Spleen (tissue), 11 donors: ENCODE measurements around the gene OS9. TPM values are rescaled to one million over a fixed set of nuclear protein-coding genes. Genes with fewer than 3 reads are reported as not detected.

Source experiments
- DNase-seq: peaks from one replicate; pipeline ENCODE4 v3.0.0-alpha.2; 2020
- H3K27ac ChIP-seq, 8 donors: fragments of 200-600 bp; sonication (generic) in 7 of 8; 1 replicate in 4 of 8; 2 replicates in 4 of 8; pipeline versions ENCODE4 v1.5.0 to v1.8.0; 2016 to 2021; ENCODE audit warnings: inconsistent platforms in 4 of 8, mild to moderate bottlenecking in 4 of 8, moderate library complexity in 1 of 8
- H3K27me3 ChIP-seq, 7 donors: fragments of 200-600 bp; sonication (generic) in 6 of 7; replicated peaks in 1 of 7; 1 replicate in 4 of 7; 2 replicates in 3 of 7; pipeline versions ENCODE4 v1.5.0 to v1.8.0; 2016 to 2021; ENCODE audit warnings: inconsistent platforms in 3 of 7, mild to moderate bottlenecking in 1 of 7
- H3K36me3 ChIP-seq, 6 donors: fragments of 200-600 bp; sonication (generic) in 5 of 6; 1 replicate in 4 of 6; 2 replicates in 2 of 6; pipeline versions ENCODE4 v1.5.0 to v1.8.0; 2016 to 2021; ENCODE audit warnings: inconsistent platforms in 2 of 6
- H3K4me1 ChIP-seq, 6 donors: fragments of 200-600 bp; sonication (generic) in 5 of 6; 1 replicate in 3 of 6; 2 replicates in 3 of 6; pipeline versions ENCODE4 v1.5.0 to v1.8.0; 2016 to 2021; ENCODE audit warnings: inconsistent platforms in 3 of 6
- H3K4me3 ChIP-seq, 8 donors: fragments of 200-600 bp; sonication (generic) in 7 of 8; 1 replicate in 4 of 8; 2 replicates in 4 of 8; pipeline versions ENCODE4 v1.5.0 to v1.8.0; 2016 to 2021; ENCODE audit warnings: inconsistent platforms in 4 of 8, mild to moderate bottlenecking in 4 of 8, moderate library complexity in 2 of 8
- H3K9me3 ChIP-seq, 8 donors: fragments of 200-600 bp; sonication (generic) in 7 of 8; 1 replicate in 4 of 8; 2 replicates in 4 of 8; pipeline versions ENCODE4 v1.5.0 to v1.8.0; 2016 to 2021; ENCODE audit warnings: inconsistent platforms in 4 of 8
- POLR2A ChIP-seq, 3 donors: fragments of 450-650 bp; IDR thresholded peaks; one replicate each; pipeline ENCODE4 v1.5.1; 2017; ENCODE audit warnings: antibody characterized with exemption in 3 of 3, mild to moderate bottlenecking in 1 of 3
- POLR2AphosphoS5 ChIP-seq, 3 donors: sonication (generic); formaldehyde crosslinking; IDR thresholded peaks; one replicate each; pipeline ENCODE4 v1.5.1; 2017; ENCODE audit warnings: antibody characterized with exemption in 3 of 3
- WGBS, 5 donors: extraction: QIAGEN DNeasy Blood & Tissue Kit in 3 of 5; methylation state at CpG; one replicate each; pipeline versions ENCODE4 v1.1.5 to v1.1.7; 2013 to 2018; 5-methylcytosine and 5-hydroxymethylcytosine counted together
- intact Hi-C: fragments of 100-400 bp; cut with DNase I; formaldehyde crosslinking; loops from one replicate; pipeline ENCODE4 v1.15.0; 2023; ENCODE audit warnings: low total_unique reads
- polyA plus RNA-seq, 3 donors: library from polyadenylated mRNA; stranded (reverse); fragments of 200-250 nt; gene quantifications; one replicate each; pipeline ENCODE4 v1.2.1, GENCODE V29; 2013
- total RNA-seq, 7 donors: library from RNA; depleted of rRNA in 3 of 7; stranded (reverse); fragments of >200 nt in 3 of 7; fragmentation: NEBNext Ultra II Directional in 4 of 7; extraction: Animal tissue kit (Norgen Biotek cat#: 25700) in 4 of 7; gene quantifications; one replicate each; pipeline versions ENCODE4 v1.1.0 to v1.2.1, GENCODE V29; 2016 to 2021
- TF ChIP-seq, protein P1 (sequence below), 11 experiments: fragments of 200-600 bp in 7 of 11; fragments of 450-650 bp in 4 of 11; sonication (generic) in 4 of 11; IDR thresholded peaks in 8 of 11; conservative IDR thresholded peaks in 3 of 11; 1 replicate in 7 of 11; 2 replicates in 4 of 11; pipeline versions ENCODE4 v1.4.0 to v1.8.0; 2016 to 2021; ENCODE audit warnings: antibody characterized with exemption in 11 of 11, inconsistent platforms in 4 of 11, mild to moderate bottlenecking in 1 of 11
- donor health status: healthy with polysubstance abuse.
- donor health status: DM: no; HTN: no; CAD: no; lungs with moderate emphysema.
- donor health status: DM: no; HTN: no; CAD: no.
- donor health status: Bipolar disorder and iron deficiency.
- donor health status: healthy.
- donor health status: DM: no; HTN: no; CAD: no.
- donor health status: DM: yes; HTN: yes; CAD: no.

OS9 gene
- total and polyA plus RNA-seq, 10 donors, result 94.9 to 323 (median 253) TPM

DNA sequence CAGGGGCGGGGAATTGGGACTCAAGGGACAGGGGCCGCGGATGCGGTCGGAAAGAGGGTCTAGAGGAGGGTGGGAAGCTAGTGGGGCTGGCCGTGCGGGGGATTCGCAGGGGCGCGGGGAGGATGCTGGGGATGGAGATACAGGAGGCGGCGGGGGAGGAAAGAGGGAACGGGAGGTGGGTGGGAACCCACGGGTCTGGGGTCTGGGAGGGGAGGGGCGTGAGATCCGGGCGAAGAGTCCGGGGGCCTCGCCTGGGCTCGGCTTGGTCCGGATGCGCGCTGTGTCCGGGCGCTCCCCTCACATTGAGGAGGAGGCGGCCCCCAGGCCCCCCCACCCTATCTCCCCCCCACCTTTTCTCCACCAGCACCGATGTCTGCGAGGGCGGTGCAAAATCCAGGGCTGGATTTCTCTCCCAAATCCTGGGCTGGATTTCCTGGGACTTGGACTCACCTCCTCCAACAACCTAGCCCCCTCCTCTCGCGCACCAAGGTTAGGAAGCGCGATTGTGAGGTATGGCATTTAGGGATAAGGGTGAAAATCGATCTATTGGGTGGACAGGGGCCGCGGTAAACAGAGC, 44.8 kb downstream of the OS9 start, which contains the start of gene AGAP2:
TSS of gene AGAP2 (minus strand) at position 82 of the 577 bp plus-strand sequence. CDS start 496 bp downstream, outside the sequence.
- WGBS, 5 donors, result 46 to 68% (median 53%) methylated on average over 30 to 36 of the region's 36 CpGs
- H3K4me3 ChIP-seq, result peak within 1 kb of the TSS in 5 of 8 donors; percentile 12 to 53 (median 21)
- H3K27me3 ChIP-seq, result peaks cover 0 to 59% (median 22%) of the 10 kb centered on the region in 7 donors
- peak; percentile 73 for DNase-seq
- H3K36me3 ChIP-seq, result peaks cover 0 to 65% (median 21%) of the 10 kb centered on the region in 6 donors
- intact Hi-C loops, result no loop called here
- peak within 1 kb of the TSS in 1 of 8 donors; percentile 90 for H3K27ac ChIP-seq
- no peaks in the 10 kb centered on the region for H3K9me3 ChIP-seq
- H3K4me1 ChIP-seq, result peaks cover 17 to 88% (median 62%) of the 10 kb centered on the region in 6 donors
- TF ChIP-seq POLR2A (IDR thresholded peaks at IDR 0.05) (no peak), POLR2AphosphoS5 (IDR thresholded peaks at IDR 0.05) (no peak)
- TF ChIP-seq, protein P1, sequence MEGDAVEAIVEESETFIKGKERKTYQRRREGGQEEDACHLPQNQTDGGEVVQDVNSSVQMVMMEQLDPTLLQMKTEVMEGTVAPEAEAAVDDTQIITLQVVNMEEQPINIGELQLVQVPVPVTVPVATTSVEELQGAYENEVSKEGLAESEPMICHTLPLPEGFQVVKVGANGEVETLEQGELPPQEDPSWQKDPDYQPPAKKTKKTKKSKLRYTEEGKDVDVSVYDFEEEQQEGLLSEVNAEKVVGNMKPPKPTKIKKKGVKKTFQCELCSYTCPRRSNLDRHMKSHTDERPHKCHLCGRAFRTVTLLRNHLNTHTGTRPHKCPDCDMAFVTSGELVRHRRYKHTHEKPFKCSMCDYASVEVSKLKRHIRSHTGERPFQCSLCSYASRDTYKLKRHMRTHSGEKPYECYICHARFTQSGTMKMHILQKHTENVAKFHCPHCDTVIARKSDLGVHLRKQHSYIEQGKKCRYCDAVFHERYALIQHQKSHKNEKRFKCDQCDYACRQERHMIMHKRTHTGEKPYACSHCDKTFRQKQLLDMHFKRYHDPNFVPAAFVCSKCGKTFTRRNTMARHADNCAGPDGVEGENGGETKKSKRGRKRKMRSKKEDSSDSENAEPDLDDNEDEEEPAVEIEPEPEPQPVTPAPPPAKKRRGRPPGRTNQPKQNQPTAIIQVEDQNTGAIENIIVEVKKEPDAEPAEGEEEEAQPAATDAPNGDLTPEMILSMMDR (IDR thresholded peaks at IDR 0.05 in 8 of 11, conservative IDR thresholded peaks at IDR 0.05 in 3 of 11), result no peak

DNA sequence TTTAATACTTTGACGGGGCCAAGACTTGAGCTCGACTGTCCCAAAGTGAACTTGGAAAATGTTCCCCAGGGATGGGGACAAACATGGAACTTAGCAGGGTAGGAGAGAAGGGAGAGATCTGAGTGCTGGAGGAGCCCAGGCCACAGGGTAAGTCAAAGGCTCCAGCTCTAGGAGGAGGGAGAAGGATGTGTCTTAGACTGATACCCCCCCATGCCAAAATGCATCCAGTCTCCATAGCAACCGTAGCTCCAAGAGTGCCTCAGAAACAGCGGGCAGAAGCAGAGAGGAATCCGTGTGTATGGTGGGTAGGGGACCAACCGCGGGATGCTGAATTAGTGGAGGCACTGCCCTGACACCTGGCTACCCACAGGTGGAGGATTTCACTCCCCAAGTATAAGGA, 45.5 kb downstream of the OS9 start:
- peak overlapping the region in 1 of 8 donors; percentile 76 for H3K4me3 ChIP-seq
- DNase-seq, result peak; percentile 51
- no peaks in the 10 kb centered on the region for H3K9me3 ChIP-seq
- intact Hi-C loops, result no loop called here
- H3K4me1 ChIP-seq, result peaks cover 22 to 94% (median 69%) of the 10 kb centered on the region in 6 donors
- TF ChIP-seq POLR2A (IDR thresholded peaks at IDR 0.05), result no peak
- no peak for TF ChIP-seq POLR2AphosphoS5 (IDR thresholded peaks at IDR 0.05)
- TF ChIP-seq, protein P1 (IDR thresholded peaks at IDR 0.05 in 8 of 11, conservative IDR thresholded peaks at IDR 0.05 in 3 of 11), result no peak
- WGBS, 5 donors, result 59 to 83% (median 77%) methylated on average over 7 of the region's 7 CpGs
- peaks cover 0 to 53% (median 22%) of the 10 kb centered on the region in 7 donors for H3K27me3 ChIP-seq
- H3K36me3 ChIP-seq, result peaks cover 0 to 59% (median 16%) of the 10 kb centered on the region in 6 donors
- H3K27ac ChIP-seq, result peak overlapping the region in 1 of 8 donors; percentile 90

GRCh38 chr12:57739914-57740538, 46.1 kb downstream of the OS9 start:
- Histone ChIP-seq H3K36me3 (peaks cover 0 to 52% (median 14%) of the 10 kb centered on the region in 6 donors), H3K4me1 (peaks cover 22 to 96% (median 70%) of the 10 kb centered on the region in 6 donors), H3K9me3 (no peaks in the 10 kb centered on the region), H3K4me3 (peak overlapping the region in 2 of 8 donors; percentile 54 to 76), H3K27me3 (peaks cover 0 to 51% (median 22%) of the 10 kb centered on the region in 7 donors), H3K27ac (peak overlapping the region in 3 of 8 donors; percentile 85 to 90 (median 90))
- 68 to 82% (median 75%) methylated on average over 5 to 10 of the region's 10 CpGs for WGBS, 5 donors
- intact Hi-C loops, result no loop called here
- DNase-seq, result peak; percentile 63
- TF ChIP-seq, protein P1 (IDR thresholded peaks at IDR 0.05 in 8 of 11, conservative IDR thresholded peaks at IDR 0.05 in 3 of 11), result no peak
- no peak for TF ChIP-seq POLR2A (IDR thresholded peaks at IDR 0.05)
- TF ChIP-seq POLR2AphosphoS5 (IDR thresholded peaks at IDR 0.05), result no peak
